HepG2 (cell line): ENCODE measurements around the gene HAND1. TPM values are rescaled to one million over a fixed set of nuclear protein-coding genes. Genes with fewer than 3 reads are reported as not detected.

Source experiments
- SAFB2 ChIP-seq: sonication (generic); formaldehyde crosslinking; IDR thresholded peaks from 2 replicates; pipeline ENCODE4 v1.5.1; 2020; ENCODE audit warnings: missing genetic modification reagents, low read depth, mild to moderate bottlenecking, borderline replicate concordance
- TAF1 ChIP-seq: sonication (generic); formaldehyde crosslinking; IDR thresholded peaks from 2 replicates; pipeline ENCODE4 v1.4.0; 2020; ENCODE audit warnings: missing genetic modification reagents
- ZBTB8A ChIP-seq: sonication (generic); formaldehyde crosslinking; IDR thresholded peaks from 2 replicates; pipeline ENCODE4 v1.4.0; 2020; ENCODE audit warnings: mild to moderate bottlenecking, low read depth, missing genetic modification reagents, borderline replicate concordance
- ZNF781 ChIP-seq: sonication (generic); formaldehyde crosslinking; IDR thresholded peaks from 2 replicates; pipeline ENCODE4 v1.5.1; 2020; ENCODE audit warnings: borderline replicate concordance, mild to moderate bottlenecking, missing genetic modification reagents; ENCODE audit errors: not compliant biosample characterization
- polyA plus RNA-seq, 8 experiments: library from polyadenylated mRNA; depleted of rRNA in 3 of 8; stranded (reverse) in 7 of 8; unstranded in 1 of 8; fragments of >200 nt; fragmentation: Illumina TruSeq in 4 of 8; extraction: Trizol in 4 of 8; gene quantifications; 2 replicates each; pipeline versions ENCODE4 v1.2.1 to v1.2.3, GENCODE V29; 2011 to 2016; ENCODE audit warnings: low read depth in 4 of 8, missing spikeins in 1 of 8, mixed read lengths in 1 of 8; ENCODE audit not compliant: insufficient read depth in 1 of 8
- total RNA-seq, 5 experiments: library from RNA; depleted of rRNA; stranded (reverse); fragments of >200 nt; fragmentation: Illumina TruSeq; extraction: Trizol; gene quantifications; 2 replicates each; pipeline ENCODE4 v1.2.3, GENCODE V29; 2016; ENCODE audit warnings: low read depth in 1 of 5
- TF ChIP-seq, protein P1 (sequence below): sonication (generic); formaldehyde crosslinking; IDR thresholded peaks from 2 replicates; pipeline ENCODE4 v1.5.0; 2020; ENCODE audit warnings: mild to moderate bottlenecking, missing genetic modification reagents, borderline replicate concordance
- TF ChIP-seq, protein P2 (sequence below): sonication (generic); formaldehyde crosslinking; IDR thresholded peaks from 2 replicates; pipeline ENCODE4 v1.4.0; 2020; ENCODE audit warnings: missing genetic modification reagents
- TF ChIP-seq, protein P3 (sequence below): sonication (generic); formaldehyde crosslinking; IDR thresholded peaks from 2 replicates; pipeline ENCODE4 v1.5.1; 2020; ENCODE audit warnings: missing genetic modification reagents, mild to moderate bottlenecking, borderline replicate concordance
- TF ChIP-seq, protein P4 (sequence below): sonication (generic); formaldehyde crosslinking; IDR thresholded peaks from 2 replicates; pipeline ENCODE4 v1.4.0; 2020; ENCODE audit warnings: mild to moderate bottlenecking, missing genetic modification reagents
- TF ChIP-seq, protein P5 (sequence below): sonication (generic); formaldehyde crosslinking; IDR thresholded peaks from 2 replicates; pipeline ENCODE4 v1.4.0; 2020; ENCODE audit warnings: missing genetic modification reagents, borderline replicate concordance
- TF ChIP-seq, protein P6 (sequence below): IDR thresholded peaks from 2 replicates; pipeline ENCODE4 v1.6.1; 2016; ENCODE audit warnings: mild to moderate bottlenecking

HAND1 gene
- total and polyA plus RNA-seq, 2 of the 13 experiments (the other 11 are each of a cell fraction or from before 2014, with no cell fraction given): not detected

DNA sequence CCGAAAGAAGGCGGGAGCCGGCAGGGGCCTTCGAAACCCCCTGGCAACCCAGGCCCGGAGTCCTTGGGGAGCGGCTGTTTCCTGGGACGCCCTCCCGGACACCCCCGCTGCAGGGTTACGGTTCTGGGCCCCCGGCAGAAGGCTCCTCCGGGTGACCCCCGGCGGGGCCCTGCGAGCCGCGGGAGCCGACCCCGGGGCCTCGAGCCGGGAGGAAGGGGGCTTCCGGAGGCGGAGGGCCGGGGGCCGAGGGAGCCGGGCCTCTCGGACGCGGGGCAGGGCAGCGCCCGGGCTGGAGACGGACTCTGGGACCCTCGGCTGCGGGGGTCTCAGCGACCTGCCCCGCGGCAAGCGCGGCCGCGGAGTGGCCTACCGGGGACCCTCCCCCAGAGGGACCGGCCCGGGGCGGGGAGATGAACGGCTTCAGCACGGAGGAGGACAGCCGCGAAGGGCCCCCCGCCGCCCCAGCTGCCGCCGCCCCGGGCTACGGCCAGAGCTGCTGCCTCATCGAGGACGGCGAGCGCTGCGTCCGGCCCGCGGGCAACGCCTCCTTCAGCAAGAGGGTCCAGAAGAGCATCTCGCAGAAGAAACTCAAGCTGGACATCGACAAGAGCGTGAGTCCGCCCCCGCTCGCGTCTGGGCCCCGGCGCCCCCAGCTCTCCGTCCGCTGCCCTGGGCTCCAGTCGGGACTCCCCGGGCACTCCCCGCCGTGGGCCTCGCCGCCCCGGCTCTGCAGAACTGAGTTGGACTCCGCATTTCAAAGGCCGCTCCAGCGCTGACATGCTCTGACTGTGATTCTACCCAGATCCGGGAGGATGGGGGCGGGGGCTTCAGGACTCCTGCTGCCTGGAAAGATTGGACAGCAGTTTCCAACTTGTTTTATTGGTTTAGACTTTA, 31.6 kb downstream of the HAND1 start (continued):
- TF ChIP-seq, protein P1, sequence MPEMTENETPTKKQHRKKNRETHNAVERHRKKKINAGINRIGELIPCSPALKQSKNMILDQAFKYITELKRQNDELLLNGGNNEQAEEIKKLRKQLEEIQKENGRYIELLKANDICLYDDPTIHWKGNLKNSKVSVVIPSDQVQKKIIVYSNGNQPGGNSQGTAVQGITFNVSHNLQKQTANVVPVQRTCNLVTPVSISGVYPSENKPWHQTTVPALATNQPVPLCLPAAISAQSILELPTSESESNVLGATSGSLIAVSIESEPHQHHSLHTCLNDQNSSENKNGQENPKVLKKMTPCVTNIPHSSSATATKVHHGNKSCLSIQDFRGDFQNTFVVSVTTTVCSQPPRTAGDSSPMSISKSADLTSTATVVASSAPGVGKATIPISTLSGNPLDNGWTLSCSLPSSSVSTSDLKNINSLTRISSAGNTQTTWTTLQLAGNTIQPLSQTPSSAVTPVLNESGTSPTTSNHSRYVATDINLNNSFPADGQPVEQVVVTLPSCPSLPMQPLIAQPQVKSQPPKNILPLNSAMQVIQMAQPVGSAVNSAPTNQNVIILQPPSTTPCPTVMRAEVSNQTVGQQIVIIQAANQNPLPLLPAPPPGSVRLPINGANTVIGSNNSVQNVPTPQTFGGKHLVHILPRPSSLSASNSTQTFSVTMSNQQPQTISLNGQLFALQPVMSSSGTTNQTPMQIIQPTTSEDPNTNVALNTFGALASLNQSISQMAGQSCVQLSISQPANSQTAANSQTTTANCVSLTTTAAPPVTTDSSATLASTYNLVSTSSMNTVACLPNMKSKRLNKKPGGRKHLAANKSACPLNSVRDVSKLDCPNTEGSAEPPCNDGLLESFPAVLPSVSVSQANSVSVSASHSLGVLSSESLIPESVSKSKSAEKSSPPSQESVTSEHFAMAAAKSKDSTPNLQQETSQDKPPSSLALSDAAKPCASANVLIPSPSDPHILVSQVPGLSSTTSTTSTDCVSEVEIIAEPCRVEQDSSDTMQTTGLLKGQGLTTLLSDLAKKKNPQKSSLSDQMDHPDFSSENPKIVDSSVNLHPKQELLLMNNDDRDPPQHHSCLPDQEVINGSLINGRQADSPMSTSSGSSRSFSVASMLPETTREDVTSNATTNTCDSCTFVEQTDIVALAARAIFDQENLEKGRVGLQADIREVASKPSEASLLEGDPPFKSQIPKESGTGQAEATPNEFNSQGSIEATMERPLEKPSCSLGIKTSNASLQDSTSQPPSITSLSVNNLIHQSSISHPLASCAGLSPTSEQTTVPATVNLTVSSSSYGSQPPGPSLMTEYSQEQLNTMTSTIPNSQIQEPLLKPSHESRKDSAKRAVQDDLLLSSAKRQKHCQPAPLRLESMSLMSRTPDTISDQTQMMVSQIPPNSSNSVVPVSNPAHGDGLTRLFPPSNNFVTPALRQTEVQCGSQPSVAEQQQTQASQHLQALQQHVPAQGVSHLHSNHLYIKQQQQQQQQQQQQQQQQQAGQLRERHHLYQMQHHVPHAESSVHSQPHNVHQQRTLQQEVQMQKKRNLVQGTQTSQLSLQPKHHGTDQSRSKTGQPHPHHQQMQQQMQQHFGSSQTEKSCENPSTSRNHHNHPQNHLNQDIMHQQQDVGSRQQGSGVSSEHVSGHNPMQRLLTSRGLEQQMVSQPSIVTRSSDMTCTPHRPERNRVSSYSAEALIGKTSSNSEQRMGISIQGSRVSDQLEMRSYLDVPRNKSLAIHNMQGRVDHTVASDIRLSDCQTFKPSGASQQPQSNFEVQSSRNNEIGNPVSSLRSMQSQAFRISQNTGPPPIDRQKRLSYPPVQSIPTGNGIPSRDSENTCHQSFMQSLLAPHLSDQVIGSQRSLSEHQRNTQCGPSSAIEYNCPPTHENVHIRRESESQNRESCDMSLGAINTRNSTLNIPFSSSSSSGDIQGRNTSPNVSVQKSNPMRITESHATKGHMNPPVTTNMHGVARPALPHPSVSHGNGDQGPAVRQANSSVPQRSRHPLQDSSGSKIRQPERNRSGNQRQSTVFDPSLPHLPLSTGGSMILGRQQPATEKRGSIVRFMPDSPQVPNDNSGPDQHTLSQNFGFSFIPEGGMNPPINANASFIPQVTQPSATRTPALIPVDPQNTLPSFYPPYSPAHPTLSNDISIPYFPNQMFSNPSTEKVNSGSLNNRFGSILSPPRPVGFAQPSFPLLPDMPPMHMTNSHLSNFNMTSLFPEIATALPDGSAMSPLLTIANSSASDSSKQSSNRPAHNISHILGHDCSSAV (CRISPR knock-in tag): no peak
- TF ChIP-seq, protein P2, sequence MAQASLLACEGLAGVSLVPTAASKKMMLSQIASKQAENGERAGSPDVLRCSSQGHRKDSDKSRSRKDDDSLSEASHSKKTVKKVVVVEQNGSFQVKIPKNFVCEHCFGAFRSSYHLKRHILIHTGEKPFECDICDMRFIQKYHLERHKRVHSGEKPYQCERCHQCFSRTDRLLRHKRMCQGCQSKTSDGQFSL (CRISPR knock-in tag): no peak
- peak; percentile 36; the same call in 1 of the 2 replicates for TF ChIP-seq TAF1 (CRISPR knock-in tag)
- no peak for TF ChIP-seq ZBTB8A (CRISPR knock-in tag)
- no peak for TF ChIP-seq ZNF781 (CRISPR knock-in tag)
- TF ChIP-seq SAFB2 (CRISPR knock-in tag): no peak
- TF ChIP-seq, protein P3, sequence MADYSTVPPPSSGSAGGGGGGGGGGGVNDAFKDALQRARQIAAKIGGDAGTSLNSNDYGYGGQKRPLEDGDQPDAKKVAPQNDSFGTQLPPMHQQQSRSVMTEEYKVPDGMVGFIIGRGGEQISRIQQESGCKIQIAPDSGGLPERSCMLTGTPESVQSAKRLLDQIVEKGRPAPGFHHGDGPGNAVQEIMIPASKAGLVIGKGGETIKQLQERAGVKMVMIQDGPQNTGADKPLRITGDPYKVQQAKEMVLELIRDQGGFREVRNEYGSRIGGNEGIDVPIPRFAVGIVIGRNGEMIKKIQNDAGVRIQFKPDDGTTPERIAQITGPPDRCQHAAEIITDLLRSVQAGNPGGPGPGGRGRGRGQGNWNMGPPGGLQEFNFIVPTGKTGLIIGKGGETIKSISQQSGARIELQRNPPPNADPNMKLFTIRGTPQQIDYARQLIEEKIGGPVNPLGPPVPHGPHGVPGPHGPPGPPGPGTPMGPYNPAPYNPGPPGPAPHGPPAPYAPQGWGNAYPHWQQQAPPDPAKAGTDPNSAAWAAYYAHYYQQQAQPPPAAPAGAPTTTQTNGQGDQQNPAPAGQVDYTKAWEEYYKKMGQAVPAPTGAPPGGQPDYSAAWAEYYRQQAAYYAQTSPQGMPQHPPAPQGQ: no peak
- TF ChIP-seq, protein P4, sequence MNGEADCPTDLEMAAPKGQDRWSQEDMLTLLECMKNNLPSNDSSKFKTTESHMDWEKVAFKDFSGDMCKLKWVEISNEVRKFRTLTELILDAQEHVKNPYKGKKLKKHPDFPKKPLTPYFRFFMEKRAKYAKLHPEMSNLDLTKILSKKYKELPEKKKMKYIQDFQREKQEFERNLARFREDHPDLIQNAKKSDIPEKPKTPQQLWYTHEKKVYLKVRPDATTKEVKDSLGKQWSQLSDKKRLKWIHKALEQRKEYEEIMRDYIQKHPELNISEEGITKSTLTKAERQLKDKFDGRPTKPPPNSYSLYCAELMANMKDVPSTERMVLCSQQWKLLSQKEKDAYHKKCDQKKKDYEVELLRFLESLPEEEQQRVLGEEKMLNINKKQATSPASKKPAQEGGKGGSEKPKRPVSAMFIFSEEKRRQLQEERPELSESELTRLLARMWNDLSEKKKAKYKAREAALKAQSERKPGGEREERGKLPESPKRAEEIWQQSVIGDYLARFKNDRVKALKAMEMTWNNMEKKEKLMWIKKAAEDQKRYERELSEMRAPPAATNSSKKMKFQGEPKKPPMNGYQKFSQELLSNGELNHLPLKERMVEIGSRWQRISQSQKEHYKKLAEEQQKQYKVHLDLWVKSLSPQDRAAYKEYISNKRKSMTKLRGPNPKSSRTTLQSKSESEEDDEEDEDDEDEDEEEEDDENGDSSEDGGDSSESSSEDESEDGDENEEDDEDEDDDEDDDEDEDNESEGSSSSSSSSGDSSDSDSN (CRISPR knock-in tag): peak; percentile 91
- TF ChIP-seq, protein P5, sequence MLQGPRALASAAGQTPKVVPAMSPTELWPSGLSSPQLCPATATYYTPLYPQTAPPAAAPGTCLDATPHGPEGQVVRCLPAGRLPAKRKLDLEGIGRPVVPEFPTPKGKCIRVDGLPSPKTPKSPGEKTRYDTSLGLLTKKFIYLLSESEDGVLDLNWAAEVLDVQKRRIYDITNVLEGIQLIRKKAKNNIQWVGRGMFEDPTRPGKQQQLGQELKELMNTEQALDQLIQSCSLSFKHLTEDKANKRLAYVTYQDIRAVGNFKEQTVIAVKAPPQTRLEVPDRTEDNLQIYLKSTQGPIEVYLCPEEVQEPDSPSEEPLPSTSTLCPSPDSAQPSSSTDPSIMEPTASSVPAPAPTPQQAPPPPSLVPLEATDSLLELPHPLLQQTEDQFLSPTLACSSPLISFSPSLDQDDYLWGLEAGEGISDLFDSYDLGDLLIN (CRISPR knock-in tag): no peak
- TF ChIP-seq, protein P6, sequence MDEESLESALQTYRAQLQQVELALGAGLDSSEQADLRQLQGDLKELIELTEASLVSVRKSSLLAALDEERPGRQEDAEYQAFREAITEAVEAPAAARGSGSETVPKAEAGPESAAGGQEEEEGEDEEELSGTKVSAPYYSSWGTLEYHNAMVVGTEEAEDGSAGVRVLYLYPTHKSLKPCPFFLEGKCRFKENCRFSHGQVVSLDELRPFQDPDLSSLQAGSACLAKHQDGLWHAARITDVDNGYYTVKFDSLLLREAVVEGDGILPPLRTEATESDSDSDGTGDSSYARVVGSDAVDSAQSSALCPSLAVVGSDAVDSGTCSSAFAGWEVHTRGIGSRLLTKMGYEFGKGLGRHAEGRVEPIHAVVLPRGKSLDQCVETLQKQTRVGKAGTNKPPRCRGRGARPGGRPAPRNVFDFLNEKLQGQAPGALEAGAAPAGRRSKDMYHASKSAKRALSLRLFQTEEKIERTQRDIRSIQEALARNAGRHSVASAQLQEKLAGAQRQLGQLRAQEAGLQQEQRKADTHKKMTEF (CRISPR knock-in tag): 0 out of 2 replicates have a peak, but pooled peaks have one; percentile 34
